Esophagus squamous epithelium (tissue), 4 donors: Measurements from ENCODE around the gene RAB14.

Source experiments
- CTCF ChIP-seq, 6 experiments: fragments of 450-650 bp in 4 of 6; fragments of 200-600 bp in 2 of 6; sonication (generic) in 2 of 6; IDR thresholded peaks; one replicate each; pipeline ENCODE4 v1.5.1; 2016 to 2019; ENCODE audit warnings: antibody characterized with exemption in 6 of 6, mild to moderate bottlenecking in 4 of 6, moderate library complexity in 4 of 6
- POLR2A ChIP-seq, 4 donors: fragments of 450-650 bp; IDR thresholded peaks; one replicate each; pipeline ENCODE4 v1.6.1; 2017; ENCODE audit warnings: antibody characterized with exemption in 4 of 4, mild to moderate bottlenecking in 4 of 4, moderate library complexity in 3 of 4

GRCh38 chr9:121153642-121154041 is 48.0 kb downstream of the RAB14 start:
- TF ChIP-seq CTCF (IDR thresholded peaks at IDR 0.05) (no peak), POLR2A (IDR thresholded peaks at IDR 0.05) (no peak)
